Inflammatory macrophage (primary cell): ENCODE data around the gene METTL16.
"Not testable (repeated sequence)": the region's sequence is repeated elsewhere in the genome, so short reads cannot be mapped to it uniquely, and the experiment has no call there.

Experiments used
- DNase-seq, 2 donors: peaks; one replicate each; pipeline ENCODE4 v3.0.0-alpha.2; 2020 to 2022

Gene METTL16

DNA sequence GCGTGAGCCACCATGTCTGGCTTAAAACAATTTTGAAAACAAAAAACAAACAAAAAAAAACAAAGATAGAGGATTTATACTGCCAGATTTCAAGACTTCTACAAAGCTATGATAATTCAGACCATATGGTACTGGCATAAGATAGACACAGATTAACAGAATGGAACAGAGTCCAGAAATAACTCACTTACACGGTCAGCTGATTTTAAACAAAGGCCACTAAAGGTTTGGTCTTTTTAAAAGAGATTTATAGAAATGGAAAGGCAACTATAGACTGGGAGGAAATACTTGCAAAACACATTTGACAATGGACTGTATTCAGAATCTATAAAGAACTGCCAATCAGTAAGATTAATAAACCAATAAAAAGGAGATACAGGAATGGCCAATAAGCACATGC is 62.2 kb downstream of the METTL16 start:
- DNase-seq = no peak

- not testable (repeated sequence) for DNase-seq
Observed at GRCh38 chr17:2447479-2447878, 64.2 kb downstream of the METTL16 start.

DNA sequence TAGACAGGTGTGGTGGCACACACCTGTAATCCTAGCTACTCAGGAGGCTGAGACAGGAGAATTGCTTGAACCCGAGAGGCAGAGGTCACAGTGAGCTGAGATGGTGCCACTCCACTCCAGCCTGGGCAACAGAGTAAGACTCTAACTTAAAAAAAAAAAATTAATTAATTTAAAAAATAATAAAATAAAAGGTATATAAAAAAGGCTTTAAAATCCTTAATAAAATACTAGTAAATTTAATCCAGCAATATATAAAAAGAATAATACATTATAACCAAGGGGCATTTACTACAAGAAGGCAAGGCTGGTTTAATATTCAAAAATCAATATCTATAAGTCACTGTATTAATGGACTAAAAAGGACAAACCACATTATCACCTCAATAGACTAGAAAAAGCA is 66.0 kb downstream of the METTL16 start:
- DNase-seq = no peak

DNA sequence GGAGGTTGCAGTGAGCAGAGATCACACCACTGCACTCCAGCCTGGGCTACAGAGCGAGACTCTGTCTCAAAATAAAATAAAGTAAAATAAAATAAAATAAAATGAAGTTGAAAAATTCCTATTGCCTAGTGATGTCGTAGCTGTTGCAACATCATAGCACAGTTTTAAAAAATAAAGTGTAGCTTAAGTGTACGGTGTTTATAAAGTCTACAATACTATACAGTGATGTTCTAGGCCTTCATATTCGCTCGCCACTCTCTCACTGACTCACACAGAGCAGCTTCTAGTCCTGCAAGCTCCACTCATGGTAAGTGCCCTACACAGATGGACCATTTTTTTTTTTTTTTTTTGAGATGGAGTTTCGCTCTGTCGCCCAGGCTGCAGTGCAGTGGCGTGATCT is 67.3 kb downstream of the METTL16 start:
- DNase-seq = no peak

DNA sequence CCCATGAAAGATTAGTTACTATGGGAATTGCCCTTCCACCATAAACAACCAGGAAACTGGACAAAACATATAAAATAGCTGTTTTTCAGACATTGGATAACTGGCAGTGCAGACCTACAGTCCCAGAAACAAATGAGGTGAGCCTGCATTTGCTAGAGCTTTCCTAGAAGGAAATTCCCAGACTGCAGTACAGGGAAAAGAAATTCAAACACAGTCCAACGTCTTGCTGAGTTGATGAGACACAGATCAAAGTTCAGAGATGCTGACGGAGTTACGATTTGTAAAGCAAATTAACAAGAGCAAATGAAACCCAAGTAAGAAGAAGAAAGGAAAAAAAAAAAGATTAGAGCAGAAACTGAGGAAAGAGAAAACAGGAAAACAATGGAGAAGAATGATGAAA is 69.5 kb downstream of the METTL16 start:
- no peak for DNase-seq

DNA sequence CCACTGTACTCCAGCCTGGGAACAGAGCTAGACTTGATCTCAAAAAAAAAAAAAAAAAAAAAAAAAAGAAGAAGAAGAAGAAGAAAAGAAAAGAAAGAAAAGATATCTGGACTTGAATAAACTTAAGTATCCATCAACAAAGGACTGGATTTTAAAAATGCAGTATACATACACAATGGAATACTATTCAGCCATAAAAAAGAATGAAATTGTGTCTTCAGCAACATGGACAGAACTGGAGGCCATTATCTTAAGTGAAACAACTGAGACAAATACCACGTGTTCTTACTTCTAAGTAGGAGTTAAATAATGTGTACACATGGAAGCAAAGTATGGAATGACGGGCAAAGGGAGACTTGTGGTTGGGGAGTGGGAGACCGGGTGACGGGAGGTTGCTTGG is 70.8 kb downstream of the METTL16 start:
- no peak for DNase-seq

GRCh38 chr17:2439997-2440396 is 71.7 kb downstream of the METTL16 start:
- DNase-seq = peak; percentile 96 to 97

- peak; percentile 91 to 92 for DNase-seq
Observed at GRCh38 chr17:2438823-2439222, 72.9 kb downstream of the METTL16 start.

GRCh38 chr17:2436316-2436905 is 75.3 kb downstream of the METTL16 start:
- no peak for DNase-seq

DNA sequence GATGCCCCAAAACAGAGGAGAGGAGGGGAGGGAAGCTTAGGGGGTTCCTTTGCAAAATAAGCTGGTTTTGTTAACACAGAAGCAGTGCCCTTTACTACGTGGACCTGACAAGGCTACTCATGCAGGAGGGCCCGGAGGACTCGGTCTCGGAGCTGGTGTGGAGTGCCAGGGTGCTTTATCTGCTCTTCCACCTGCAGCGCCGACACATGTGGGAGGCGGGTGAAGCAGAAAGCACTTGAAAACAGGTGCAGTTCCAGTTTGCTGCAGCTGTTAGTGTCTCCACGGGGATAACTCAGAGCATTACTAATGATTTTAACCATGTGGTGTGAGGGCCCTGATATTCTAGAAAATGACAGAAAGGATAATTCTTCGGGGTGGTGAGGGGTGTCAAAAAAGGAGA is 75.8 kb downstream of the METTL16 start:
- no peak for DNase-seq

- no peak for DNase-seq
Observed at GRCh38 chr17:2435181-2435741, 76.4 kb downstream of the METTL16 start.

- peak in 1 of 2 donors; percentile 70 for DNase-seq
Observed at GRCh38 chr17:2433696-2434095, 78.0 kb downstream of the METTL16 start.

DNA sequence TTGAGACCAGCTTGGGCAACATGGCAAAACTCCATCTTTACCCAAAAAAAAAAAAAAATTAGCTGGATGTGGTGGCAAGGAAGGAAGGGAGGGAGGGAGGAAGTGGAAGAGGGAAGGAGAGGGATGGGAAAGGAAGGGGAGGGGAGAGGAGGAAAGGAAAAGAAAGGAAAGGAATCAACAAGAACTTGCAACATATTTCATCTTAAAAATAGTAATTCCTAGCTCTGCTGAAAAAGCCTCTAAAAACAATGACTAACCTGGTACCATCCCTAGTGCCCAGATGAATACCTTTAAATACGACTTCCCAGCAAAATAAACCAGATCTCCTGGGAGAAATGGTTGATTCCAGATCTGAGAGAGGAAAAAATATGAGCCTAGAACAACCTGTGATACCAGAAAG is 83.8 kb downstream of the METTL16 start:
- DNase-seq = no peak

DNA sequence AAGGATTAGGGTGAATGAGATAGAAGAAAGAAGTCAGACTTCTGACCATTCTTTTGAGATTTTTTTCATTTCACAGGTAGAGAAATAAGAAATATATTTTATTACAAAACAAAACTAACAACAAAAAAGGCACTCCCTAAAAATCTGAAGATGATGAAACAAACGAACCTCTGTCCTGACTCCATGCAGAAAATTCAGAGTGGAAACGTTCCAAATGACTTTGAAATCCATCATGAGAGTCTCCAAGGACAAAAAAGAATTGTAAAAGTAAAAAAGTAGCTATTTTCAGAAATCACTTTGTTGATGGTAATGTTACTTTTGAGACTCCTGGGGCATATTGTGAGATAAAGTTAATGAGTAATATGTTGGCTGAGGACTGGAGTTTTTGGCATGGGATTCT is 84.5 kb downstream of the METTL16 start:
- no peak for DNase-seq

DNA sequence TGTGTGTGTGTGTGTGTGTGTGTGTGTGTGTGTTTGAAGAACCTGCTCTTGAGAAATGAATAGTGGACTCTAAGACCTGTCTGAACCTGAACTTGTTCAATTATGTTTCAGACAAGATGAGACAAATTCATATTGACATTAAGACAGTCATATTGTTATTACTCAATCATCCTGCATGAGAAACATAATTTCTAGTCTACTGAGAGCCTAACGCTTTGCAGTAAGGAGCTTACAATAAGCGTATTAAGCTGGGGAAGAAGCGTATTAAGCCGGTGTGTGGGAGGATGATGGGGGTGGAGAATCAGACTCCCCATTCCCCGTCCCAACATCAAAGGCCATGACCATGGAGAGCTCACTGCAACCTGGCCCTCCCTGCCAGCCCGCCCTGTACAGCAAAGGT is 88.4 kb downstream of the METTL16 start:
- DNase-seq = no peak

DNA sequence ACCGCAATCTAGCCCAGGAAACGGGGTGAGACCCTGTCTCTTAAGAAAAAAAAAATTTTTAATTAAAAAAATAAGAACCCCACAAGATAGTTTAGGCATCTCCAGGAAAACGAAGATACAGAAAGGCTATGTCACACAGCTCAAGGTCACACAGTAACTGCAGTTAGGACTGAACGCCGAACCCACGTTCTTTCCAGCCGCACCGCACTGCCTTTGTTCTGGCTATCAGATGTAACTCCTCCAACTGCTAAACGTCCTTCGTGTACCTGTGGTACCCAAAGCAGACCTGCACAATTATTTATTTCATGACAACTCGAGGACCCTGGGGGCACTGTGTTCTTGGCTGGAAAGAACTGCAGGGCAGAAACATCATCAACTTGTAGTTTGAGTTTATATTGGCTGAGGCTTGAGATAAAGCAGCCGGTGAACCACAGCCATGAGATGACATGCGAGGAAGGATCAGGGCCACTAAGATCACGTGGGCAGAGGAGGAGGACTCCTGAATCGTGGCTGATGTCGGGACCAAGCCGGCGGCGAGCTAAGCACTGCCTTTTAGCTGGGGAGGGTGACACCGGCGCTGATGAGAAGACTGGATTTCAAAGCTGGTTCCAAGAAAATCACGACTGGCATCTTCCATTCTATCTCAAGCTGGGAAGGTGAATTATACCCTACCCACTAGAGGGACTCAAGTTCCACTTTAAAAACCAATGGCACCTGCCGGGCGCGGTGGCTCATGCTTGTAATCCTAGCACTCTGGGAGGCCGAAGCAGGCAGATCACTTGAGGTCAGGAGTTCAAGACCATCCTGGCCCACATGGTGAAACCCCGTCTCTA is 90.2 kb downstream of the METTL16 start:
- no peak for DNase-seq

- no peak for DNase-seq
Observed at GRCh38 chr17:2420176-2420575, 91.5 kb downstream of the METTL16 start.

DNA sequence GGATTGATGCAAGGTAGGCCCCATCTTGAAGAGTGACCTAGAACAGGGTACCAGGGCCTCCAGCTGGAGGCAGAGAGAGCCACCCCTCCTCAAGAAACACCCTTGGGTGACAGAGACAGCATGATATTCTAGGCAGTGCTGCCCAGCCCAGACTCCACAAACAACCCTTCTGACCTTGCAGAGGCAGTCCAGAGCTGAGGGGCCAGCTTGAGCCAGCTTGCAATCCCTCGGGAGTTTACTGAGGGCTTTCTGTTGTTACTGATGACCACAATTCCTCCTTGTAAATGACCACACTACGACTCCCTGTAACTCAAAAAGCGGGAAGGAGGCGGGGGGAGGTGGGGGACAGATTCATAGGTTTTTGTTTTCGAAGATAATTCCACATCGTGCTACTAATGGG is 92.2 kb downstream of the METTL16 start:
- DNase-seq = no peak

GRCh38 chr17:2418572-2418971 is 93.1 kb downstream of the METTL16 start:
- no peak for DNase-seq

GRCh38 chr17:2416010-2416734 is 95.5 kb downstream of the METTL16 start:
- DNase-seq = peak; percentile 88 to 93

- no peak for DNase-seq
Observed at GRCh38 chr17:2415081-2415480, 96.6 kb downstream of the METTL16 start.

- DNase-seq = peak in 1 of 2 donors; percentile 56
Observed at GRCh38 chr17:2414446-2415064, 97.1 kb downstream of the METTL16 start.

DNA sequence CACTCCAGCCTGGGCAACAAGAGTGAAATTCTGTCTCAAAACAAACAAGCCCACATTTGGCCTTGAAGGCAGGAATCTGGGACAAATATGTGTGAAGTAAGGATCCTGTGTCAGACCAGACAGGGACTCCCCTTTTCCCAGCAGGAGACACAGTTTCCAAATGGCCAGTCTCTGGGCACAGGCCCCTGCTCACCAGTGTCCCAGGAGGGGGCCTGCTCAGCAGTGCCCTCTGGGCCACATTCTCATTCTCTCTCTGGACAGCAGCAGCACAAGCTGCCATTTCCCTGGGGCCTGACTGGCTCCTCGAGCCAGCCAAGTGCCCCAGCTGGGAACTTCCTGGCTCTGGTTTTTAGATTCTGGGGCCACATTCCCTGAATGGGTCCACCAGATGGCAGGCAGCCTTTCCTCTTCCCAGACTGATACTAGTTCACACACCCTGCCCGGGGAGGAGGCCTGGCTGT is 99.1 kb downstream of the METTL16 start:
- no peak for DNase-seq
